NT2/D1 (cell line): Measurements from ENCODE around the gene EDA.

ENCODE experiments used
- YY1 ChIP-seq: IDR thresholded peaks from 2 replicates; pipeline ENCODE4 v1.6.1; 2011; ENCODE audit not compliant: insufficient read length, insufficient read depth
- ZNF274 ChIP-seq: IDR thresholded peaks from 2 replicates; pipeline ENCODE4 v1.6.1; 2011; ENCODE audit warnings: mild to moderate bottlenecking, low read depth, low read length

DNA sequence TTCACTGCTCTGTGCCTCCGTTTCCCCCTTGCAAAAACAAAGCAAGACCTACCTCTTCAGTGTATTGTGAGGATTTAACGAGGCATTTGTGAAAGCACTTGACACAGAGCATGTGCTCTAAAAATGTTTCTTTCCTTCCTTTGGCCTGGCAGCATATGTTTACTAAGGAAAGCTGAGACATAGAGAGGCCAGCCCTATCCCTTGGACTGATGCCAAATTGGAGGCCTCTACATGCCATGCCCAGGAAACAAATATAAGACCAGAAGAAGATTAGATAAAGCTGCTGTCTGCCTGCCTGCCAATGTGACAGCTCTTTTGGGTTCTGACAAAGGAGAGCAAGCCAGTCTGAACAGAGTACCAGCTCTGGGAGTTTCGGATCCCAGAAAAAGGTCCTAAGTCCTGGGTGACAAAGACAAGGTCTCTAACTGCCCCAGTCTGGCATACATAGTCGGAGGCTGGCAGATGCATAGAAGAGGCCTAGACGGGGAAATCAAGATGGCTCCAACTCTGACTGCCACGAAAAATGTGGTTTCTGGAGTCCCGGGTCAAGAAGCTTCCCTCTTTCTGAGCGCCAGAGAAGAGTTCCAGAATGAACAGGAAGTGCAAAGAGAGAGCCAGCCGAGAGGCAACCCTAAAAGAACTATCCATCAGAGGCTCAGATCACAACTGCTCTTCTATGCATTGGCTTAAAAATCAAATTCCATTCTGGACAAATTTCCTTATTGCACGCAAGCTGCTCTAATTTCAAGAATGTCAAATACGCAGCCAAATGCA is 472.1 kb downstream of the EDA start:
- no peak for TF ChIP-seq YY1
- TF ChIP-seq ZNF274, result no peak
